Keratinocyte (primary cell): ENCODE measurements around the gene DDX51. TPM values are rescaled to one million over a fixed set of nuclear protein-coding genes. Genes with fewer than 3 reads are reported as not detected.

ENCODE experiments used
- DNase-seq: peaks from one replicate; pipeline ENCODE4 v3.0.0-alpha.2; 2011; ENCODE audit warnings: low read depth, missing footprints, low spot score
- FAIRE-seq: peaks from 2 replicates; lab custom pipeline; 2011; peaks lifted over from hg19 to GRCh38; lab: Jason Lieb, UNC
- H2AFZ ChIP-seq: 2 replicates; pipeline ENCODE4 v1.6.0; 2012; ENCODE audit warnings: low read length, control low read depth, inconsistent platforms; ENCODE audit not compliant: control insufficient read depth
- H3K27ac ChIP-seq: 2 replicates; pipeline ENCODE4 v1.5.1; 2011; ENCODE audit warnings: low read length; ENCODE audit not compliant: control insufficient read depth, insufficient read depth
- H3K27me3 ChIP-seq: 3 replicates; pipeline ENCODE4 v1.6.0; 2011; ENCODE audit warnings: low read length; ENCODE audit not compliant: control insufficient read depth, insufficient read depth; ENCODE audit errors: extremely low read depth
- H3K36me3 ChIP-seq, 2 experiments: 2 replicates in 1 of 2; 3 replicates in 1 of 2; pipeline ENCODE4 v1.5.1; 2011; ENCODE audit warnings: low read length in 2 of 2, mild to moderate bottlenecking in 1 of 2; ENCODE audit not compliant: control insufficient read depth in 2 of 2, insufficient read depth in 2 of 2; ENCODE audit errors: extremely low read depth in 1 of 2
- H3K4me1 ChIP-seq: 3 replicates; pipeline ENCODE4 v1.5.1; 2011; ENCODE audit warnings: low read length; ENCODE audit not compliant: control insufficient read depth, insufficient read depth; ENCODE audit errors: extremely low read depth
- H3K4me2 ChIP-seq: 3 replicates; pipeline ENCODE4 v1.6.0; 2011; ENCODE audit warnings: low read depth, low read length; ENCODE audit not compliant: control insufficient read depth, insufficient read depth; ENCODE audit errors: extremely low read depth
- H3K4me3 ChIP-seq, 3 experiments: fragments of 200-600 bp in 1 of 3; sonication (generic) in 1 of 3; 2 replicates in 2 of 3; 3 replicates in 1 of 3; pipeline ENCODE4 v1.5.1; 2011 to 2016; ENCODE audit warnings: low read length in 3 of 3, mild to moderate bottlenecking in 3 of 3, control low read depth in 2 of 3, inconsistent platforms in 1 of 3, low read depth in 1 of 3, mixed read lengths in 1 of 3, mixed run types in 1 of 3, moderate library complexity in 1 of 3; ENCODE audit not compliant: control insufficient read depth in 2 of 3, insufficient read depth in 2 of 3; ENCODE audit errors: extremely low read depth in 1 of 3
- H3K79me2 ChIP-seq: 2 replicates; pipeline ENCODE4 v1.6.0; 2012; ENCODE audit warnings: low read length; ENCODE audit not compliant: control insufficient read depth, insufficient read depth
- H3K9ac ChIP-seq: 3 replicates; pipeline ENCODE4 v1.6.0; 2011; ENCODE audit warnings: low read length; ENCODE audit not compliant: control insufficient read depth, insufficient read depth; ENCODE audit errors: extremely low read depth
- H3K9me1 ChIP-seq: 3 replicates; pipeline ENCODE4 v1.6.0; 2011; ENCODE audit warnings: low read length; ENCODE audit not compliant: control insufficient read depth, insufficient read depth; ENCODE audit errors: extremely low read depth
- H3K9me3 ChIP-seq: 2 replicates; pipeline ENCODE4 v1.5.1; 2012; ENCODE audit warnings: low read depth, low read length; ENCODE audit not compliant: control insufficient read depth
- H4K20me1 ChIP-seq: 3 replicates; pipeline ENCODE4 v1.6.0; 2011; ENCODE audit warnings: low read length; ENCODE audit not compliant: control insufficient read depth, insufficient read depth; ENCODE audit errors: extremely low read depth
- CTCF ChIP-seq, 3 experiments: IDR thresholded peaks in 1 of 3; conservative IDR thresholded peaks in 1 of 3; optimal IDR thresholded peaks in 1 of 3; 2 replicates in 2 of 3; 3 replicates in 1 of 3; pipeline versions ENCODE3 to v1.5.1; 2011; ENCODE audit warnings: low read length in 3 of 3, mild to moderate bottlenecking in 3 of 3, moderate library complexity in 2 of 3, control low read depth in 1 of 3, inconsistent platforms in 1 of 3; ENCODE audit not compliant: insufficient read depth in 2 of 3; ENCODE audit errors: extremely low read depth in 1 of 3
- EZH2 ChIP-seq: IDR thresholded peaks from one replicate; pipeline ENCODE4 v1.6.1; 2012; ENCODE audit warnings: inconsistent platforms, mild to moderate bottlenecking, low read length, moderate library complexity
- dilution Hi-C: fragments of 300-500 bp; cut with MboI; formaldehyde crosslinking; loops from one replicate; pipeline ENCODE4 v1.7.0; 2020; ENCODE audit warnings: low sequenced_read_pairs; ENCODE audit not compliant: extremely low pct_ligation_motif_present
- polyA plus RNA-seq, 5 experiments: library from polyadenylated mRNA; depleted of rRNA in 3 of 5; stranded (reverse) in 3 of 5; stranded (forward) in 1 of 5; unstranded in 1 of 5; fragments of >200 nt; gene quantifications; 1 replicate in 1 of 5; 2 replicates in 3 of 5; 3 replicates in 1 of 5; pipeline versions ENCODE4 v1.2.1 to v1.2.3, GENCODE V29; 2011 to 2012; ENCODE audit warnings: missing spikeins in 2 of 5, low read depth in 1 of 5, low replicate concordance in 1 of 5

DDX51 gene
- polyA plus RNA-seq, 1 donor (not counting 4 experiments of a cell fraction or from before 2014, with no cell fraction given), result 7.4 TPM

GRCh38 chr12:132131229-132131628 lies 12.9 kb downstream of the DDX51 start:
- FAIRE-seq (no peak), DNase-seq (no peak)
- Histone ChIP-seq H3K4me2 (no peak overlapping the region), H3K9me1 (no peaks in the 10 kb centered on the region), H3K27me3 (no peaks in the 10 kb centered on the region), H3K9me3 (no peaks in the 10 kb centered on the region), H4K20me1 (no peaks in the 10 kb centered on the region), H3K27ac (no peak overlapping the region), H3K4me1 (no peaks in the 10 kb centered on the region), H2AFZ (no peak overlapping the region), H3K36me3 (peaks cover 0 to 14% of the 10 kb centered on the region in 2 experiments), H3K9ac (no peak overlapping the region), H3K4me3 (no peak overlapping the region), H3K79me2 (no peaks in the 10 kb centered on the region)
- TF ChIP-seq CTCF (optimal IDR thresholded peaks at IDR 0.05 in 1 of 3, IDR thresholded peaks at IDR 0.05 in 1 of 3, conservative IDR thresholded peaks at IDR 0.05 in 1 of 3; ENCODE audit: extremely low read depth in 1 of 3, insufficient read depth in 2 of 3, low read length in 3 of 3) (no peak), EZH2 (no peak)
- dilution Hi-C loops, result no loop called here

DNA sequence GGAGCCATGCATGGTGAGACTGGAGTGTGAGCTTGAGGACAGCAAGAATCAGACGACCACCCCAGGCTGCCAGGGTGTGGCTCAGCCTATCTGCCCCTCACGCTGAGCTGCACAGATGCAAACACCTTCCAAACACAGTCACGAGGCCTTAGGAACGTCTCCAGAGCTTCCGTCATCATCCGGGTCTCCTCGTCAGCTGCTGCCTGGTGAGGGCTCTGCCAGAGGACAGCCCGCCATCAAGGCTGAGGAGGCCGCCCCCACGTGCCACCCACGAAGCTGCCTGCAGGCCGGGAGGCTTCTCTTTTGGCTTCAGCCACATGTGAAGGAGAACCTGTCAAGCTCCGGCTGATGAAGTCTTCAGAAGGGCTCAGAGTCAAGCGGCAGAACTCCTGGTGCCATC lies 13.4 kb downstream of the DDX51 start:
- DNase-seq, result no peak
- H3K36me3 ChIP-seq, result peaks cover 0 to 16% of the 10 kb centered on the region in 2 experiments
- H3K27me3 ChIP-seq, result no peaks in the 10 kb centered on the region
- no peaks in the 10 kb centered on the region for H3K9me1 ChIP-seq
- H3K4me3 ChIP-seq, result no peak overlapping the region
- no peak overlapping the region for H2AFZ ChIP-seq
- no peak overlapping the region for H3K27ac ChIP-seq
- H3K9me3 ChIP-seq, result no peaks in the 10 kb centered on the region
- H3K79me2 ChIP-seq, result no peaks in the 10 kb centered on the region
- no peaks in the 10 kb centered on the region for H3K4me1 ChIP-seq
- dilution Hi-C loops, result no loop called here
- TF ChIP-seq CTCF (optimal IDR thresholded peaks at IDR 0.05 in 1 of 3, IDR thresholded peaks at IDR 0.05 in 1 of 3, conservative IDR thresholded peaks at IDR 0.05 in 1 of 3; ENCODE audit: extremely low read depth in 1 of 3, insufficient read depth in 2 of 3, low read length in 3 of 3), result no peak
- no peak for TF ChIP-seq EZH2
- no peak overlapping the region for H3K4me2 ChIP-seq
- no peak for FAIRE-seq
- H4K20me1 ChIP-seq, result no peaks in the 10 kb centered on the region
- H3K9ac ChIP-seq, result no peak overlapping the region
